ENCODE data around the gene TEX9. TPM values are rescaled to one million over a fixed set of nuclear protein-coding genes. Genes with fewer than 3 reads are reported as not detected.

Gene TEX9
- polyA plus RNA-seq, 3 donors: 0.03 to 0.46 TPM; not detected in 1

- no peak overlapping the region for H3K9ac ChIP-seq (ENCODE audit: insufficient read depth, low read length, poor library complexity, severe bottlenecking)
- H3K27me3 Mint-ChIP-seq (ENCODE audit: low read depth in 3 of 3): peaks cover 0 to 1% (median 0%) of the 10 kb centered on the region in 3 donors
- intact Hi-C loops (cut with micrococcal nuclease): no loop called here
- no peaks in the 10 kb centered on the region for H3K4me1 ChIP-seq (ENCODE audit: control insufficient read depth in 1 of 2, insufficient read depth in 2 of 2, low read length in 2 of 2)
- no peak overlapping the region for H2AFZ ChIP-seq (ENCODE audit: insufficient read depth, low read depth, low read length, poor library complexity, severe bottlenecking)
- peaks cover 0 to 5% (median 0%) of the 10 kb centered on the region in 7 donors for H3K9me3 Mint-ChIP-seq
- no peaks in the 10 kb centered on the region for H3K36me3 ChIP-seq (replicated peaks in 1 of 2; ENCODE audit: control insufficient read depth in 1 of 2, insufficient read depth in 2 of 2, low read length in 2 of 2)
- no peak overlapping the region for H3K4me2 ChIP-seq (replicated peaks; ENCODE audit: extremely low read depth, low read length, poor library complexity, severe bottlenecking)
- no peak overlapping the region for H3K4me3 Mint-ChIP-seq
- no peaks in the 10 kb centered on the region for H4K20me1 ChIP-seq (ENCODE audit: insufficient read depth, low read length)
- 100% methylated on average over 1 of the region's 3 CpGs for WGBS (ENCODE audit: insufficient coverage)
- no peaks in the 10 kb centered on the region for H3K36me3 Mint-ChIP-seq
- H3K4me1 Mint-ChIP-seq: no peaks in the 10 kb centered on the region
- H3K27me3 ChIP-seq (ENCODE audit: control insufficient read depth in 2 of 2, insufficient read depth in 2 of 2, low read length in 2 of 2): no peaks in the 10 kb centered on the region
- TF ChIP-seq, protein P1, sequence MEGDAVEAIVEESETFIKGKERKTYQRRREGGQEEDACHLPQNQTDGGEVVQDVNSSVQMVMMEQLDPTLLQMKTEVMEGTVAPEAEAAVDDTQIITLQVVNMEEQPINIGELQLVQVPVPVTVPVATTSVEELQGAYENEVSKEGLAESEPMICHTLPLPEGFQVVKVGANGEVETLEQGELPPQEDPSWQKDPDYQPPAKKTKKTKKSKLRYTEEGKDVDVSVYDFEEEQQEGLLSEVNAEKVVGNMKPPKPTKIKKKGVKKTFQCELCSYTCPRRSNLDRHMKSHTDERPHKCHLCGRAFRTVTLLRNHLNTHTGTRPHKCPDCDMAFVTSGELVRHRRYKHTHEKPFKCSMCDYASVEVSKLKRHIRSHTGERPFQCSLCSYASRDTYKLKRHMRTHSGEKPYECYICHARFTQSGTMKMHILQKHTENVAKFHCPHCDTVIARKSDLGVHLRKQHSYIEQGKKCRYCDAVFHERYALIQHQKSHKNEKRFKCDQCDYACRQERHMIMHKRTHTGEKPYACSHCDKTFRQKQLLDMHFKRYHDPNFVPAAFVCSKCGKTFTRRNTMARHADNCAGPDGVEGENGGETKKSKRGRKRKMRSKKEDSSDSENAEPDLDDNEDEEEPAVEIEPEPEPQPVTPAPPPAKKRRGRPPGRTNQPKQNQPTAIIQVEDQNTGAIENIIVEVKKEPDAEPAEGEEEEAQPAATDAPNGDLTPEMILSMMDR (IDR thresholded peaks at IDR 0.05): no peak
- H3K27ac ChIP-seq (ENCODE audit: low read depth in 1 of 2, low read length in 2 of 2): no peak overlapping the region
- no peaks in the 10 kb centered on the region for H3K79me2 ChIP-seq (ENCODE audit: insufficient read depth, low read length)
- no peak overlapping the region for H3K27ac Mint-ChIP-seq
- H3K4me3 ChIP-seq (replicated peaks in 1 of 3; ENCODE audit: low read depth in 2 of 3, low read length in 3 of 3): no peak overlapping the region
- no peaks in the 10 kb centered on the region for H3K9me3 ChIP-seq (replicated peaks in 1 of 2; ENCODE audit: control insufficient read depth in 1 of 2, insufficient read depth in 1 of 2, low read length in 2 of 2)
- no peak for DNase-seq
Observed at GRCh38 chr15:56346414-56346813, 18.8 kb upstream of the TEX9 start.

DNA sequence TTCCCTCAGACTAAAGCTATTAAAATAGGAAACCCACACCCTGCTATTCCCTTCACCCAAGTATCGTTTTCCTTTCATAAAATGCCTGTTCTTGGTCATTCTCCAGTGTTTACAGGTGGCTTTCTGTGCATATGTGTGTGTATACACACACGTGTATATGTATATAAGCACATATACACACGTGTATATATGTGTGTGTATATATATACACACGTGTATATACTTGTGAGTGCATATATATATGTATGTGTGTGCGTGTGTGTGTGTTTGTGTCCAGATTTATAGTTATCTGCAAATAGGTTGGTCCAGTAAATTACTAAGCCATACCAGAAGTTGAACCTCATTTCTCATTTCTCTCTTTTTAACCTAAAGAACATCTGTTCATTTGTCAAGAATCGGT lies 15.7 kb upstream of the TEX9 start:
- TF ChIP-seq, protein P1 (IDR thresholded peaks at IDR 0.05): no peak
- H3K27ac Mint-ChIP-seq: no peak overlapping the region
- 100% methylated on average over 1 of the region's 6 CpGs for WGBS (ENCODE audit: insufficient coverage)

More for the DNA sequence above, 15.7 kb upstream of the TEX9 start:
- H3K36me3 Mint-ChIP-seq: no peaks in the 10 kb centered on the region
- Histone ChIP-seq H3K9me3 (replicated peaks in 1 of 2; ENCODE audit: control insufficient read depth in 1 of 2, insufficient read depth in 1 of 2, low read length in 2 of 2) (no peaks in the 10 kb centered on the region), H4K20me1 (ENCODE audit: insufficient read depth, low read length) (no peaks in the 10 kb centered on the region), H3K79me2 (ENCODE audit: insufficient read depth, low read length) (no peaks in the 10 kb centered on the region), H3K4me1 (ENCODE audit: control insufficient read depth in 1 of 2, insufficient read depth in 2 of 2, low read length in 2 of 2) (no peaks in the 10 kb centered on the region), H3K4me2 (replicated peaks; ENCODE audit: extremely low read depth, low read length, poor library complexity, severe bottlenecking) (no peak overlapping the region), H3K9ac (ENCODE audit: insufficient read depth, low read length, poor library complexity, severe bottlenecking) (no peak overlapping the region), H3K27ac (ENCODE audit: low read depth in 1 of 2, low read length in 2 of 2) (no peak overlapping the region), H3K4me3 (replicated peaks in 1 of 3; ENCODE audit: low read depth in 2 of 3, low read length in 3 of 3) (no peak overlapping the region), H2AFZ (ENCODE audit: insufficient read depth, low read depth, low read length, poor library complexity, severe bottlenecking) (no peak overlapping the region), H3K27me3 (ENCODE audit: control insufficient read depth in 2 of 2, insufficient read depth in 2 of 2, low read length in 2 of 2) (no peaks in the 10 kb centered on the region), H3K36me3 (replicated peaks in 1 of 2; ENCODE audit: control insufficient read depth in 1 of 2, insufficient read depth in 2 of 2, low read length in 2 of 2) (no peaks in the 10 kb centered on the region)
- DNase-seq: no peak
- intact Hi-C loops (cut with micrococcal nuclease): no loop called here
- peaks cover 6% of the 10 kb centered on the region for H3K4me1 Mint-ChIP-seq
- peaks cover 0 to 3% (median 0%) of the 10 kb centered on the region in 7 donors for H3K9me3 Mint-ChIP-seq
- no peak overlapping the region for H3K4me3 Mint-ChIP-seq
- no peaks in the 10 kb centered on the region for H3K27me3 Mint-ChIP-seq (ENCODE audit: low read depth in 3 of 3)
